Measurements from ENCODE around the gene HMGXB3. TPM values are rescaled to one million over a fixed set of nuclear protein-coding genes. Genes with fewer than 3 reads are reported as not detected.

Gene HMGXB3
- total and polyA plus RNA-seq, 4 donors, result 2.7 to 22.9 (median 11.0) TPM

DNA sequence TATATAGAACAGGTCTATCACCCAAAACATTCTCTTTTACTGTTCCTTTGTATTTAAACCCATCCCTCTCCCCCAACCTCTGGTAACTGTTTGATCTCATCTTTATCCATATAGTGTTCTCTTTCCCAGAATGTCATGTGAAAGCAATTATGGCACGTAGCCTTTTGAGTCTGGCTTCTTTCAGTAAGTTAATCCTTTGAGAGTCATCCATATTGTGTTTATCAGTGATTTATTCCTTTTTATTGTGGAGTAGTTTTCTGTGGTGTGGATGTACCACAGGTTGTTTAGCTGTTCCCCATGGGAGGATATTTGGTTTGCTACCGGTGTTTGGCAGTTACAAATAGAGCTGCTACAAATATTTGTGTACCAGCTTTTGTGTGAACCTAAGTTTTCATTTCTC lies 38.0 kb downstream of the HMGXB3 start:
- TF ChIP-seq, protein P1, sequence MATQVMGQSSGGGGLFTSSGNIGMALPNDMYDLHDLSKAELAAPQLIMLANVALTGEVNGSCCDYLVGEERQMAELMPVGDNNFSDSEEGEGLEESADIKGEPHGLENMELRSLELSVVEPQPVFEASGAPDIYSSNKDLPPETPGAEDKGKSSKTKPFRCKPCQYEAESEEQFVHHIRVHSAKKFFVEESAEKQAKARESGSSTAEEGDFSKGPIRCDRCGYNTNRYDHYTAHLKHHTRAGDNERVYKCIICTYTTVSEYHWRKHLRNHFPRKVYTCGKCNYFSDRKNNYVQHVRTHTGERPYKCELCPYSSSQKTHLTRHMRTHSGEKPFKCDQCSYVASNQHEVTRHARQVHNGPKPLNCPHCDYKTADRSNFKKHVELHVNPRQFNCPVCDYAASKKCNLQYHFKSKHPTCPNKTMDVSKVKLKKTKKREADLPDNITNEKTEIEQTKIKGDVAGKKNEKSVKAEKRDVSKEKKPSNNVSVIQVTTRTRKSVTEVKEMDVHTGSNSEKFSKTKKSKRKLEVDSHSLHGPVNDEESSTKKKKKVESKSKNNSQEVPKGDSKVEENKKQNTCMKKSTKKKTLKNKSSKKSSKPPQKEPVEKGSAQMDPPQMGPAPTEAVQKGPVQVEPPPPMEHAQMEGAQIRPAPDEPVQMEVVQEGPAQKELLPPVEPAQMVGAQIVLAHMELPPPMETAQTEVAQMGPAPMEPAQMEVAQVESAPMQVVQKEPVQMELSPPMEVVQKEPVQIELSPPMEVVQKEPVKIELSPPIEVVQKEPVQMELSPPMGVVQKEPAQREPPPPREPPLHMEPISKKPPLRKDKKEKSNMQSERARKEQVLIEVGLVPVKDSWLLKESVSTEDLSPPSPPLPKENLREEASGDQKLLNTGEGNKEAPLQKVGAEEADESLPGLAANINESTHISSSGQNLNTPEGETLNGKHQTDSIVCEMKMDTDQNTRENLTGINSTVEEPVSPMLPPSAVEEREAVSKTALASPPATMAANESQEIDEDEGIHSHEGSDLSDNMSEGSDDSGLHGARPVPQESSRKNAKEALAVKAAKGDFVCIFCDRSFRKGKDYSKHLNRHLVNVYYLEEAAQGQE (IDR thresholded peaks at IDR 0.05), result no peak
- TF ChIP-seq RAD21 (IDR thresholded peaks at IDR 0.05), result no peak
- TF ChIP-seq, protein P2, sequence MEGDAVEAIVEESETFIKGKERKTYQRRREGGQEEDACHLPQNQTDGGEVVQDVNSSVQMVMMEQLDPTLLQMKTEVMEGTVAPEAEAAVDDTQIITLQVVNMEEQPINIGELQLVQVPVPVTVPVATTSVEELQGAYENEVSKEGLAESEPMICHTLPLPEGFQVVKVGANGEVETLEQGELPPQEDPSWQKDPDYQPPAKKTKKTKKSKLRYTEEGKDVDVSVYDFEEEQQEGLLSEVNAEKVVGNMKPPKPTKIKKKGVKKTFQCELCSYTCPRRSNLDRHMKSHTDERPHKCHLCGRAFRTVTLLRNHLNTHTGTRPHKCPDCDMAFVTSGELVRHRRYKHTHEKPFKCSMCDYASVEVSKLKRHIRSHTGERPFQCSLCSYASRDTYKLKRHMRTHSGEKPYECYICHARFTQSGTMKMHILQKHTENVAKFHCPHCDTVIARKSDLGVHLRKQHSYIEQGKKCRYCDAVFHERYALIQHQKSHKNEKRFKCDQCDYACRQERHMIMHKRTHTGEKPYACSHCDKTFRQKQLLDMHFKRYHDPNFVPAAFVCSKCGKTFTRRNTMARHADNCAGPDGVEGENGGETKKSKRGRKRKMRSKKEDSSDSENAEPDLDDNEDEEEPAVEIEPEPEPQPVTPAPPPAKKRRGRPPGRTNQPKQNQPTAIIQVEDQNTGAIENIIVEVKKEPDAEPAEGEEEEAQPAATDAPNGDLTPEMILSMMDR (IDR thresholded peaks at IDR 0.05; ENCODE audit: low read depth, low read length, missing input control), result no peak
- TF ChIP-seq, protein P3, sequence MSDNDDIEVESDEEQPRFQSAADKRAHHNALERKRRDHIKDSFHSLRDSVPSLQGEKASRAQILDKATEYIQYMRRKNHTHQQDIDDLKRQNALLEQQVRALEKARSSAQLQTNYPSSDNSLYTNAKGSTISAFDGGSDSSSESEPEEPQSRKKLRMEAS (IDR thresholded peaks at IDR 0.05), result no peak
- TF ChIP-seq YY1 (IDR thresholded peaks at IDR 0.05), result no peak
- no peak for DNase-seq (ENCODE audit: low spot score)
- Histone ChIP-seq H3K27me3 (ENCODE audit: control insufficient read depth in 4 of 4, insufficient read depth in 4 of 4, low read length in 3 of 4) (no peaks in the 10 kb centered on the region), H3K9me3 (ENCODE audit: control insufficient read depth in 4 of 4, low read length in 3 of 4) (no peaks in the 10 kb centered on the region), H3K9ac (ENCODE audit: low read depth in 1 of 2, low read length in 2 of 2) (no peak overlapping the region), H3K36me3 (ENCODE audit: control insufficient read depth in 4 of 4, insufficient read depth in 3 of 4, low read depth in 1 of 4, low read length in 3 of 4) (peaks cover 17 to 83% (median 70%) of the 10 kb centered on the region in 4 donors), H3K27ac (ENCODE audit: low read depth in 1 of 2, low read length in 2 of 2) (no peak overlapping the region), H3K4me1 (ENCODE audit: control insufficient read depth in 4 of 4, insufficient read depth in 4 of 4, low read length in 3 of 4) (no peaks in the 10 kb centered on the region), H3K4me3 (ENCODE audit: low read depth in 1 of 3, low read length in 3 of 3) (no peak overlapping the region)
- WGBS, result 69% methylated on average over 2 of the region's 2 CpGs

DNA sequence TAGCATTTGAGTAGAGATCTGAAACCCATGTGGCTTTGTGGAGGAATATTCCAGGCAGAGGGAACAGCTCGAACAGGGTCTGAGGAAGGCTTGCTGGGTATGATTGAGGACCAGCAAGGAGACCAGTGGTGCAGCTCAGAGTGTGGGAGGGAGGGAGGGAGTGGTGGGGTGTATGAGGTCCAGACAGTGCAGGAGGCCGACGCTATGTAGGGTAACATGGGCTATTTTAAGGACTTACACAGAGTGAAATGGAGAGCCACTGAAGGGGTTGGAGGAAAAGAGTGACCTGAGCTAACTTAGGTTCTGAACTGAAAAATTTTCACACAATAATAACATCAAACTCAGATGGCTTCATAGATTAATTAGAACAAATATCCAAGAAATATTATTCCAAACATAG lies 41.9 kb downstream of the HMGXB3 start:
- H3K9me3 ChIP-seq (ENCODE audit: control insufficient read depth in 4 of 4, low read length in 3 of 4), result no peaks in the 10 kb centered on the region
- H3K9ac ChIP-seq (ENCODE audit: low read depth in 1 of 2, low read length in 2 of 2), result no peak overlapping the region
- peaks cover 17 to 73% (median 55%) of the 10 kb centered on the region in 4 donors for H3K36me3 ChIP-seq (ENCODE audit: control insufficient read depth in 4 of 4, insufficient read depth in 3 of 4, low read depth in 1 of 4, low read length in 3 of 4)
- H3K27ac ChIP-seq (ENCODE audit: low read depth in 1 of 2, low read length in 2 of 2), result no peak overlapping the region
- no peaks in the 10 kb centered on the region for H3K27me3 ChIP-seq (ENCODE audit: control insufficient read depth in 4 of 4, insufficient read depth in 4 of 4, low read length in 3 of 4)
- TF ChIP-seq, protein P3 (IDR thresholded peaks at IDR 0.05), result no peak
- no peak for TF ChIP-seq EGR1 (IDR thresholded peaks at IDR 0.05; ENCODE audit: low read depth in 2 of 2)
- TF ChIP-seq, protein P4, sequence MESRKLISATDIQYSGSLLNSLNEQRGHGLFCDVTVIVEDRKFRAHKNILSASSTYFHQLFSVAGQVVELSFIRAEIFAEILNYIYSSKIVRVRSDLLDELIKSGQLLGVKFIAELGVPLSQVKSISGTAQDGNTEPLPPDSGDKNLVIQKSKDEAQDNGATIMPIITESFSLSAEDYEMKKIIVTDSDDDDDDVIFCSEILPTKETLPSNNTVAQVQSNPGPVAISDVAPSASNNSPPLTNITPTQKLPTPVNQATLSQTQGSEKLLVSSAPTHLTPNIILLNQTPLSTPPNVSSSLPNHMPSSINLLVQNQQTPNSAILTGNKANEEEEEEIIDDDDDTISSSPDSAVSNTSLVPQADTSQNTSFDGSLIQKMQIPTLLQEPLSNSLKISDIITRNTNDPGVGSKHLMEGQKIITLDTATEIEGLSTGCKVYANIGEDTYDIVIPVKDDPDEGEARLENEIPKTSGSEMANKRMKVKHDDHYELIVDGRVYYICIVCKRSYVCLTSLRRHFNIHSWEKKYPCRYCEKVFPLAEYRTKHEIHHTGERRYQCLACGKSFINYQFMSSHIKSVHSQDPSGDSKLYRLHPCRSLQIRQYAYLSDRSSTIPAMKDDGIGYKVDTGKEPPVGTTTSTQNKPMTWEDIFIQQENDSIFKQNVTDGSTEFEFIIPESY (IDR thresholded peaks at IDR 0.05), result no peak
- no peak for TF ChIP-seq ATF3 (IDR thresholded peaks at IDR 0.05)
- TF ChIP-seq FOXA2 (IDR thresholded peaks at IDR 0.05), result no peak
- TF ChIP-seq HNF4A (conservative IDR thresholded peaks at IDR 0.05), result no peak
- no peak for TF ChIP-seq RAD21 (IDR thresholded peaks at IDR 0.05)
- TF ChIP-seq RXRA (IDR thresholded peaks at IDR 0.05), result no peak
- no peak for TF ChIP-seq TAF1 (conservative IDR thresholded peaks at IDR 0.05)
- TF ChIP-seq NR2F2 (IDR thresholded peaks at IDR 0.05), result no peak
- no peak for TF ChIP-seq FOXA1 (IDR thresholded peaks at IDR 0.05)
- TF ChIP-seq HNF4G (IDR thresholded peaks at IDR 0.05), result no peak
- TF ChIP-seq SP1 (IDR thresholded peaks at IDR 0.05), result no peak
- TF ChIP-seq, protein P1 (IDR thresholded peaks at IDR 0.05), result no peak
- TF ChIP-seq GABPA (IDR thresholded peaks at IDR 0.05 in 1 of 2, conservative IDR thresholded peaks at IDR 0.05 in 1 of 2), result no peak
- no peak for TF ChIP-seq JUND (IDR thresholded peaks at IDR 0.05)
- TF ChIP-seq YY1 (IDR thresholded peaks at IDR 0.05), result no peak
- TF ChIP-seq, protein P2 (IDR thresholded peaks at IDR 0.05; ENCODE audit: low read depth, low read length, missing input control), result no peak
- WGBS, result 95% methylated on average over 3 of the region's 3 CpGs
- no peaks in the 10 kb centered on the region for H3K4me1 ChIP-seq (ENCODE audit: control insufficient read depth in 4 of 4, insufficient read depth in 4 of 4, low read length in 3 of 4)
- no peak overlapping the region for H3K4me3 ChIP-seq (ENCODE audit: low read depth in 1 of 3, low read length in 3 of 3)
- no peak for DNase-seq (ENCODE audit: low spot score)
